OCI-LY1 (cell line): ENCODE results near the gene SNRPA1.

Experiments used
- H2AFZ ChIP-seq: fragments of 200-600 bp; sonication (generic), shearing (Covaris generic); 2 replicates; pipeline ENCODE4 v1.6.0; 2014; ENCODE audit warnings: antibody characterized with exemption, mild to moderate bottlenecking, low read length
- H3F3A ChIP-seq: fragments of 200-600 bp; sonication (generic), shearing (Covaris generic); 2 replicates; pipeline ENCODE4 v1.6.0; 2014; ENCODE audit warnings: mild to moderate bottlenecking, antibody characterized with exemption, low read length, moderate library complexity; ENCODE audit not compliant: insufficient read depth
- H3K27ac ChIP-seq: fragments of 200-600 bp; sonication (generic); 2 replicates; pipeline ENCODE4 v1.5.1; 2014; ENCODE audit warnings: low read length, mixed run types, mild to moderate bottlenecking, low read depth; ENCODE audit not compliant: poor library complexity, severe bottlenecking
- H3K27me3 ChIP-seq: fragments of 200-600 bp; sonication (generic); 2 replicates; pipeline ENCODE4 v1.6.0; 2014; ENCODE audit warnings: antibody characterized with exemption, mild to moderate bottlenecking, low read length, moderate library complexity; ENCODE audit not compliant: insufficient read depth
- H3K36me3 ChIP-seq: fragments of 200-600 bp; sonication (generic); 2 replicates; pipeline ENCODE4 v1.6.1; 2014; ENCODE audit warnings: mild to moderate bottlenecking, antibody characterized with exemption, low read length, moderate library complexity, mixed read lengths; ENCODE audit not compliant: insufficient read depth
- H3K4me1 ChIP-seq: fragments of 200-600 bp; sonication (generic); 2 replicates; pipeline ENCODE4 v1.5.1; 2014; ENCODE audit warnings: mild to moderate bottlenecking, low read length, moderate library complexity; ENCODE audit not compliant: insufficient read depth, severe bottlenecking
- H3K4me2 ChIP-seq: fragments of 200-600 bp; sonication (generic), shearing (Covaris generic); 2 replicates; pipeline ENCODE4 v1.6.1; 2014; ENCODE audit warnings: low read length
- H3K4me3 ChIP-seq: fragments of 200-600 bp; sonication (generic); 2 replicates; pipeline ENCODE4 v1.5.1; 2014; ENCODE audit warnings: low read length, low read depth, mild to moderate bottlenecking, mixed read lengths; ENCODE audit not compliant: poor library complexity, severe bottlenecking
- H3K79me2 ChIP-seq: fragments of 200-600 bp; shearing (Covaris generic); 2 replicates; pipeline ENCODE4 v1.6.1; 2016; ENCODE audit warnings: mixed run types, low read length, mixed read lengths; ENCODE audit not compliant: insufficient read depth
- H3K9ac ChIP-seq: fragments of 200-600 bp; sonication (generic), shearing (Covaris generic); 2 replicates; pipeline ENCODE4 v1.6.1; 2014; ENCODE audit warnings: mild to moderate bottlenecking, low read length, mixed read lengths
- H3K9me2 ChIP-seq: fragments of 200-600 bp; sonication (generic), shearing (Covaris generic); 2 replicates; pipeline ENCODE4 v1.6.1; 2014; ENCODE audit warnings: low read depth, mild to moderate bottlenecking, low read length, mixed read lengths
- H3K9me3 ChIP-seq: fragments of 200-600 bp; shearing (Covaris generic); 2 replicates; pipeline ENCODE4 v1.6.1; 2014; ENCODE audit warnings: low read length, mixed read lengths
- H4K20me1 ChIP-seq: fragments of 200-600 bp; sonication (generic), shearing (Covaris generic); 2 replicates; pipeline ENCODE4 v1.6.0; 2016; ENCODE audit warnings: mild to moderate bottlenecking, low read length; ENCODE audit not compliant: insufficient read depth
- EZH2 ChIP-seq: fragments of 200-600 bp; sonication (generic), shearing (Covaris generic); IDR thresholded peaks from 2 replicates; pipeline ENCODE4 v1.8.0; 2017; ENCODE audit warnings: borderline replicate concordance, mixed run types, mild to moderate bottlenecking, antibody characterized with exemption, low read length, moderate library complexity, mixed read lengths
- TF ChIP-seq, protein P1 (sequence below): fragments of 200-600 bp; sonication (generic), shearing (Covaris generic); IDR thresholded peaks from 2 replicates; pipeline ENCODE4 v1.5.1; 2017; ENCODE audit warnings: mild to moderate bottlenecking, antibody characterized with exemption, low read length, moderate library complexity, mixed read lengths

The SNRPA1 gene

DNA sequence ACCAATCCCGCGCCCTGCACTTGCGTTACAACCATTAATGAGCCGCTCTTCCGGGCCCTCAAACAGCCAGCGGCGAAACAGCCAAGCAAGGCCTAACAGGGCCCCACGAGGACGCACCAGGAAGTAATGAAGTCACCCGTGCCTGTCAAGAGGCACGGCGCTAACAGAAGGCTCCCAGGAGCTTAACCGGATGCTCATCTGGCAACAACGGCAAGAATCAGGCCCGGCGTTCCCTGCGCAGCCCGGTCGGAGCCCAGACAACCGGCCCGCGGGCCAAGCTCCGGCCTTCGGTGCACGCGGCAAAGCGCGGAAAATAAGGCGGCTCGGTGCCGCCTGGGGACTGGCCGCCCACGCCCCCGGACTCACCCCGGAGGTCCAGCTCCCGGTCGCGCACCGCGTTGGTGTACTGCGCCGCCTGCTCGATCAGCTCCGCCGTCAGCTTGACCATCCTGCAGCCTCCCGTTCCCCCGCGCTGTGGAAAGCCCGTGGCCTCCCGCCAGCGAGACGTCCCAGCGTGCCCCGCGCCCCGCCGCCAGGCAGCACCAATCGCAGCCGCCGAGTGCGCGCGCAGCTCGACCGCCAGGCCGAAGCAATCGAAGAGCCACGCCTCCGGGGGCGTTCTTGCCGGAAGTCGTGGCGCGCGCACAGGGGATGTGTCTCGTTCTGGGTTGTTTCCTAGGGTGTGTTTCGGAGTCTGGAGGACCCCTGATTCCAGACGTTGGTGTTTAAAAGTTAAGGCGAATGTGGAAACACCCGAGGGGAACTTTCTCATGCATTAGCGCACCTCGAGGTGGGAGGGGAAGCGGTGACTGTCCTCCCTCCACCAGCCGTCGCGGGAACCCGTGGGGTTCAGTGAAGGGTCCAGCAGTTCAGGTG, at the start of gene SNRPA1:
TSS of gene SNRPA1 (minus strand) at position 518 of the 876 bp plus-strand sequence. CDS start at position 448, 70 bp downstream.
- H3K4me3 ChIP-seq: peak within 1 kb of the TSS; percentile 98
- H3K4me2 ChIP-seq: peak within 1 kb of the TSS; percentile 98
- H3K27me3 ChIP-seq: no peaks in the 10 kb centered on the region
- peaks cover 46% of the 10 kb centered on the region for H3K79me2 ChIP-seq
- peak within 1 kb of the TSS; percentile 97 for H2AFZ ChIP-seq
- TF ChIP-seq, protein P1, sequence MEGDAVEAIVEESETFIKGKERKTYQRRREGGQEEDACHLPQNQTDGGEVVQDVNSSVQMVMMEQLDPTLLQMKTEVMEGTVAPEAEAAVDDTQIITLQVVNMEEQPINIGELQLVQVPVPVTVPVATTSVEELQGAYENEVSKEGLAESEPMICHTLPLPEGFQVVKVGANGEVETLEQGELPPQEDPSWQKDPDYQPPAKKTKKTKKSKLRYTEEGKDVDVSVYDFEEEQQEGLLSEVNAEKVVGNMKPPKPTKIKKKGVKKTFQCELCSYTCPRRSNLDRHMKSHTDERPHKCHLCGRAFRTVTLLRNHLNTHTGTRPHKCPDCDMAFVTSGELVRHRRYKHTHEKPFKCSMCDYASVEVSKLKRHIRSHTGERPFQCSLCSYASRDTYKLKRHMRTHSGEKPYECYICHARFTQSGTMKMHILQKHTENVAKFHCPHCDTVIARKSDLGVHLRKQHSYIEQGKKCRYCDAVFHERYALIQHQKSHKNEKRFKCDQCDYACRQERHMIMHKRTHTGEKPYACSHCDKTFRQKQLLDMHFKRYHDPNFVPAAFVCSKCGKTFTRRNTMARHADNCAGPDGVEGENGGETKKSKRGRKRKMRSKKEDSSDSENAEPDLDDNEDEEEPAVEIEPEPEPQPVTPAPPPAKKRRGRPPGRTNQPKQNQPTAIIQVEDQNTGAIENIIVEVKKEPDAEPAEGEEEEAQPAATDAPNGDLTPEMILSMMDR: no peak
- no peak for TF ChIP-seq EZH2
- 0 out of 2 replicates have a peak, but pooled peaks cover 6% of the 10 kb centered on the region for H4K20me1 ChIP-seq
- peak within 1 kb of the TSS; percentile 94 for H3K9ac ChIP-seq
- H3K9me2 ChIP-seq: no peaks in the 10 kb centered on the region
- H3K27ac ChIP-seq: peak within 1 kb of the TSS; percentile 78
- no peaks in the 10 kb centered on the region for H3K9me3 ChIP-seq
- no peaks in the 10 kb centered on the region for H3F3A ChIP-seq
- peaks cover 26% of the 10 kb centered on the region for H3K36me3 ChIP-seq
- peaks cover 32% of the 10 kb centered on the region for H3K4me1 ChIP-seq

DNA sequence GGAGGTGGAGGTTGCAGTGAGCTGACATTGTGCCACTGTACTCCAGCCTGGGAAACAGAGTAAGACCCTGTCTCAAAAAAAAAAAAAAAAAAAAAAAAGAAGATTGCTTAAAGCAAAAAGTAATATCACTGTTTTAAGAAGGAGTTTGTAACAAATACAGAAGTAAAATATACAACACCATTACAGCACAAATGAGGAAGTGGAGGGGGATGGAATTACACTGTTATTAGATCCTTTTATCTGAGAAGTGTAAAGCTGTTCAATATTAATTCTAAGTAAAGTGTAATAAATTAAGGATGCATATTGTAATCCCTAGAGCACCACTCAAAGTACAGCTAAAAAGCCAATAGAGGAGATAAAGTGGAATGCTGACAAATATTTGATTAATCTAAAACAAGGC, 47.0 kb upstream of the SNRPA1 start:
- Histone ChIP-seq H3K79me2 (no peaks in the 10 kb centered on the region), H3K36me3 (no peaks in the 10 kb centered on the region), H3K27ac (no peak overlapping the region), H3K9ac (no peak overlapping the region), H3K4me1 (no peaks in the 10 kb centered on the region), H2AFZ (no peak overlapping the region), H4K20me1 (no peaks in the 10 kb centered on the region), H3K27me3 (no peaks in the 10 kb centered on the region; the same call in 1 of the 2 replicates), H3K4me2 (no peak overlapping the region), H3K9me2 (no peaks in the 10 kb centered on the region), H3F3A (no peaks in the 10 kb centered on the region; the same call in 1 of the 2 replicates), H3K9me3 (no peaks in the 10 kb centered on the region), H3K4me3 (no peak overlapping the region)
- TF ChIP-seq EZH2: no peak
- TF ChIP-seq, protein P1: no peak

DNA sequence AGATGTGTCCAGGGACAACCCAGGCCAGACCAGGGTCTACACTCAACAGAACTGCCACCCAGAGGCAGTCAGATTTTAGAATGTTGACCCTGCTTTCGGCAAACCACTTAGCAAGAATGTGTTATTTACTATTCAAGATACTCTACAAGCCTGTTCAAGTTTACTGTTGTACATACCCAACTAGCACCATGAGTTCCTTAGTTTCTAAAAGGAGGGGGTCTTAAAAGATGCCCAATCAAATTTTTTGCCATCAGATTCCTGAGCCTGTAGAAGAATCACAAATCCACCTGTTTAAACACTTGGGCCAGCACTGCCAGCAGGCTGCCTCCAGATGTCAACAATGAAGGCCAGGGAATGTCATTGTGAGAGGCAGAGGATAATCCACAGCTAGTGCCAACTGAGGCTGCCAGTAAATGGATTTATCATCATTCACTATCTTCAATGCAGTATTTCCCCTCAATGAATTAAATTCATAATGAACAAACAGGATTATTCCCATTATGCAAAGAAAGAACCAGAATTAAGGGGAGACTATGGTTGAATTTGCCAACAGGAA, 43.5 kb upstream of the SNRPA1 start:
- Histone ChIP-seq H3K9ac (no peak overlapping the region), H2AFZ (no peak overlapping the region), H3K27me3 (peaks cover 6% of the 10 kb centered on the region; the same call in 1 of the 2 replicates), H3K4me3 (no peak overlapping the region), H3K9me3 (peaks cover 13% of the 10 kb centered on the region), H3K4me2 (no peak overlapping the region), H3K79me2 (no peaks in the 10 kb centered on the region), H3K4me1 (peaks cover 7% of the 10 kb centered on the region), H4K20me1 (no peaks in the 10 kb centered on the region), H3F3A (peaks cover 5% of the 10 kb centered on the region; the same call in 1 of the 2 replicates), H3K9me2 (no peaks in the 10 kb centered on the region), H3K27ac (no peak overlapping the region), H3K36me3 (peaks cover 4% of the 10 kb centered on the region; the same call in 1 of the 2 replicates)
- no peak for TF ChIP-seq EZH2
- TF ChIP-seq, protein P1: no peak
